DND-41 (cell line): ENCODE data around the gene NDUFA13.

ENCODE experiments used
- ATAC-seq: fragments of 200-7000 bp; cut with Tn5 transposase; 3 replicates; pipeline ENCODE4 v1.9.1; 2021; ENCODE audit warnings: low read depth; ENCODE audit not compliant: insufficient read depth
- DNase-seq: peaks from one replicate; pipeline ENCODE4 v3.0.0-alpha.2; 2020
- H2AFZ ChIP-seq: 2 replicates; pipeline ENCODE4 v1.6.0; 2012; ENCODE audit warnings: low read depth, low read length
- H3K27ac ChIP-seq: 2 replicates; pipeline ENCODE4 v1.5.1; 2012; ENCODE audit warnings: low read length, inconsistent platforms
- H3K27me3 ChIP-seq: fragments of 200-600 bp; sonication (generic); 2 replicates; pipeline ENCODE4 v1.6.0; 2012; ENCODE audit warnings: low read length, mild to moderate bottlenecking, inconsistent platforms; ENCODE audit not compliant: insufficient read depth, poor library complexity
- H3K36me3 ChIP-seq: 2 replicates; pipeline ENCODE4 v1.5.1; 2012; ENCODE audit warnings: low read length, inconsistent platforms; ENCODE audit not compliant: insufficient read depth
- H3K4me1 ChIP-seq: 2 replicates; pipeline ENCODE4 v1.5.1; 2012; ENCODE audit warnings: mild to moderate bottlenecking, low read length; ENCODE audit not compliant: insufficient read depth
- H3K4me2 ChIP-seq: 2 replicates; pipeline ENCODE4 v1.6.0; 2012; ENCODE audit warnings: mild to moderate bottlenecking, moderate library complexity, low read length, inconsistent platforms; ENCODE audit not compliant: insufficient read depth
- H3K4me3 ChIP-seq, 2 experiments: fragments of 200-600 bp in 1 of 2; shearing (Covaris generic) in 1 of 2; 2 replicates each; pipeline ENCODE4 v1.5.1; 2012 to 2016; ENCODE audit warnings: inconsistent platforms in 2 of 2, low read length in 2 of 2, mild to moderate bottlenecking in 2 of 2, low read depth in 1 of 2, moderate library complexity in 1 of 2
- H3K79me2 ChIP-seq: 2 replicates; pipeline ENCODE4 v1.6.0; 2012; ENCODE audit warnings: low read length, inconsistent platforms; ENCODE audit not compliant: insufficient read depth
- H3K9ac ChIP-seq: 2 replicates; pipeline ENCODE4 v1.6.0; 2012; ENCODE audit warnings: low read depth, mild to moderate bottlenecking, inconsistent platforms, low read length, moderate library complexity
- H3K9me3 ChIP-seq: 2 replicates; pipeline ENCODE4 v1.5.1; 2012; ENCODE audit warnings: low read length, moderate library complexity, mild to moderate bottlenecking, inconsistent platforms; ENCODE audit not compliant: insufficient read depth, severe bottlenecking
- H4K20me1 ChIP-seq: 2 replicates; pipeline ENCODE4 v1.6.0; 2012; ENCODE audit warnings: low read length; ENCODE audit not compliant: insufficient read depth
- EZH2 ChIP-seq: IDR thresholded peaks from 3 replicates; pipeline ENCODE4 v1.6.1; 2012; ENCODE audit warnings: borderline replicate concordance, low read depth, mild to moderate bottlenecking, moderate library complexity, low read length, inconsistent platforms; ENCODE audit not compliant: severe bottlenecking
- TF ChIP-seq, protein P1 (sequence below): IDR thresholded peaks from 2 replicates; pipeline ENCODE4 v1.5.1; 2012; ENCODE audit warnings: borderline replicate concordance, low read length, moderate library complexity, mild to moderate bottlenecking; ENCODE audit not compliant: poor library complexity, severe bottlenecking; ENCODE audit errors: extremely low read depth

NDUFA13 gene

DNA sequence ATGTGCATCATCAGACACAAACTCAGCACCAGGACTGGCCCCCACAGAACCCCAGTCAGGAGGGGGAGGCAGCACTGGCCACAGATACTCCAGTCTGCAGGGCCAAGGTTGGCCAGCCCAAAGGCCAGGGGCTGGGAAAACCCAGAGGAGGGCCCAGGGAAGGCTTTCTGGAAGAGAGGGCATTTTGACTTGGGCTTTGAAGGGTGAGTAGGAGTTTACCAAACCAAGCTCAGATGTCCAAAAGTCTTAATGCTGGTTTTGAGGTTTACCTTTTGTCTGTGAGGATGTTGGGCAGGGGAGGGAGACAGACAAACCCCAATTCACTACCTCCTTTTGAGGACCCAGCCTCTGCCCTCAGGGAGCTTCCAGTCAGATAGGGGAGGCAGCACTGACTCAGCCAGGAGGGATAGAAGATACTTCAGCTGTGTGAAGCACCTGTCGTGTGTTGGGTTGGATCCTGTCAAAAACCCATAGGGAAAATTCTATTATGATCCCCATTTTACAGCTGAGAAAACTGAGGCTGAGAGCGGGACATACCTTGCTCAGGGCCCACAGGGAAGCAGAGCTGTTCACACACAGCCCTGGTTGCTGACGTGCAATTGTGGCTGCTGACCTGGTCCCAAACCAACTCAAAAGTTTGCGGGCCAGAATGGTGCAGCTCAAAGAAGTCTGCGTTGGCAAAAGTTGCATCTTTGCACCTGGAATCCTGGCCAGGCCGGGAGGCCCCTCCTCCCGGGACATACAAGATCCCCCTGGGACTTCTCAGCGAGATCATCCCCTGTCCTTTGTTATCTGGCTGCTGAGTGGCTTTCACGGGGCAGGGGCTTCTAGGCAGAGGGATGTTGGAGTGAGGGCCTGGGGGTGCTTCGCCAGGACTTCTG, 35.2 kb downstream of the NDUFA13 start:
- no peaks in the 10 kb centered on the region for H3K36me3 ChIP-seq
- no peak overlapping the region for H3K4me3 ChIP-seq
- no peak overlapping the region for H3K27ac ChIP-seq
- H3K4me2 ChIP-seq = no peak overlapping the region
- H3K27me3 ChIP-seq = no peaks in the 10 kb centered on the region
- H3K79me2 ChIP-seq = no peaks in the 10 kb centered on the region
- H4K20me1 ChIP-seq = no peaks in the 10 kb centered on the region
- H3K4me1 ChIP-seq = no peaks in the 10 kb centered on the region
- TF ChIP-seq EZH2 = no peak
- TF ChIP-seq, protein P1, sequence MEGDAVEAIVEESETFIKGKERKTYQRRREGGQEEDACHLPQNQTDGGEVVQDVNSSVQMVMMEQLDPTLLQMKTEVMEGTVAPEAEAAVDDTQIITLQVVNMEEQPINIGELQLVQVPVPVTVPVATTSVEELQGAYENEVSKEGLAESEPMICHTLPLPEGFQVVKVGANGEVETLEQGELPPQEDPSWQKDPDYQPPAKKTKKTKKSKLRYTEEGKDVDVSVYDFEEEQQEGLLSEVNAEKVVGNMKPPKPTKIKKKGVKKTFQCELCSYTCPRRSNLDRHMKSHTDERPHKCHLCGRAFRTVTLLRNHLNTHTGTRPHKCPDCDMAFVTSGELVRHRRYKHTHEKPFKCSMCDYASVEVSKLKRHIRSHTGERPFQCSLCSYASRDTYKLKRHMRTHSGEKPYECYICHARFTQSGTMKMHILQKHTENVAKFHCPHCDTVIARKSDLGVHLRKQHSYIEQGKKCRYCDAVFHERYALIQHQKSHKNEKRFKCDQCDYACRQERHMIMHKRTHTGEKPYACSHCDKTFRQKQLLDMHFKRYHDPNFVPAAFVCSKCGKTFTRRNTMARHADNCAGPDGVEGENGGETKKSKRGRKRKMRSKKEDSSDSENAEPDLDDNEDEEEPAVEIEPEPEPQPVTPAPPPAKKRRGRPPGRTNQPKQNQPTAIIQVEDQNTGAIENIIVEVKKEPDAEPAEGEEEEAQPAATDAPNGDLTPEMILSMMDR = no peak
- ATAC-seq = no peak
- DNase-seq = no peak
- no peaks in the 10 kb centered on the region for H3K9me3 ChIP-seq
- H2AFZ ChIP-seq = no peak overlapping the region
- no peak overlapping the region for H3K9ac ChIP-seq

DNA sequence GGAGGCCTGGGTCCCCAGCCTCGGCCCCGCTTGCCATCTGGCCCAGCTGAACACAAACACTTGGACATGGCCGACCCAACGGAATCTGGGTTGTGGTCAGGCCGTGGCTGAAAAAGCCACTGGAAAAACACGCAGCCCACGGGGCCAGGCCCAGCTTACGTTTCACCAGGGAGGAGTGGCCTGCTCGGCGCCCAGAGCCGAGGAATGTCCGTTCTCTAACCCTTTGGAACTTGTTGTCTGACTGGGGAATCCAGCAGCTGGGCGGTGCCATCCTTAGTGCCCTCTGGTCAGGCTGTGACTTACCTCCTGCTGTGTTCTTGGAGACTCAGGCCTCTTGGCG, 35.8 kb downstream of the NDUFA13 start:
- H3K27ac ChIP-seq = no peak overlapping the region
- H3K79me2 ChIP-seq = no peaks in the 10 kb centered on the region
- no peak overlapping the region for H3K4me2 ChIP-seq
- no peak overlapping the region for H2AFZ ChIP-seq
- H3K4me3 ChIP-seq = no peak overlapping the region
- ATAC-seq (no peak), DNase-seq (no peak)
- TF ChIP-seq, protein P1 = no peak
- TF ChIP-seq EZH2 = no peak
- no peaks in the 10 kb centered on the region for H3K9me3 ChIP-seq
- H4K20me1 ChIP-seq = no peaks in the 10 kb centered on the region
- no peaks in the 10 kb centered on the region for H3K36me3 ChIP-seq
- H3K4me1 ChIP-seq = no peaks in the 10 kb centered on the region
- no peak overlapping the region for H3K9ac ChIP-seq
- H3K27me3 ChIP-seq = no peaks in the 10 kb centered on the region

DNA sequence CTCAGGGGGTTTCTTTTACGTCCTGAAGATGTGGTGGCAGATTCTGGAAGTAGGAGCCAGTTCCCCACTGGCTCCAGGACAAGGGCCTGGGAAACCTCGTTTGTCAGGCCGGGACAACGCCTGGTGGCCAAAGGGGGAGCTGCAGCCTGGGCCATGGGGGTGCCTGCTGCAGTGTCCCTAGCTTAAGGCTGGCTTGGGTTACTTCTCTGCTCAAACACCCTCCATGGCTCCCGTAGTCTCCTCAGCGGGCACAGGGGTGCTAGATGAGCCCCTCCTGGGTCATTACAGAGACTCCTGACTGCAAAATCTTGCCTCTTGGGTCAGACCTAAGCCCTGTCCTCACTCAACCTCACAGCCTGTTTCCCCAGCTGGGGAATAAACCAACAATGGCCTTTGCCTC, 36.8 kb downstream of the NDUFA13 start:
- no peak overlapping the region for H2AFZ ChIP-seq
- ATAC-seq (peak; percentile 49; the same call in 2 of the 3 replicates), DNase-seq (no peak)
- no peaks in the 10 kb centered on the region for H3K36me3 ChIP-seq
- no peak for TF ChIP-seq EZH2
- TF ChIP-seq, protein P1 = peak; percentile 54
- H3K9ac ChIP-seq = no peak overlapping the region
- no peak overlapping the region for H3K27ac ChIP-seq
- no peaks in the 10 kb centered on the region for H3K4me1 ChIP-seq
- no peaks in the 10 kb centered on the region for H3K9me3 ChIP-seq
- no peaks in the 10 kb centered on the region for H3K79me2 ChIP-seq
- H3K4me2 ChIP-seq = no peak overlapping the region
- H4K20me1 ChIP-seq = no peaks in the 10 kb centered on the region
- no peak overlapping the region for H3K4me3 ChIP-seq
- no peaks in the 10 kb centered on the region for H3K27me3 ChIP-seq
